HepG2 (cell line): ENCODE results near the gene KANSL1L. TPM values are rescaled to one million over a fixed set of nuclear protein-coding genes. Genes with fewer than 3 reads are reported as not detected.

Experiments used
- ATAC-seq: fragments of 200-7000 bp; cut with Tn5 transposase; 3 replicates; pipeline ENCODE4 v1.9.1; 2020; ENCODE audit warnings: mild to moderate bottlenecking, moderate library complexity
- BruUV-seq: library from RNA; stranded (reverse); fragments of 400-500 nt; replicated peaks from 2 replicates; lab custom pipeline; 2021; lab: Mats Ljungman, UMichigan
- CTCF ChIA-PET: fragments of 300-600 bp; formaldehyde crosslinking; extraction: SDS; loops from one replicate; lab custom pipeline; 2021; ENCODE audit warnings: low total read pairs, inconsistent platforms, low intra/inter-chr PET ratio; lab: Yijun Ruan, JAX
- POLR2A ChIA-PET: fragments of 350-600 bp; sonication (Branson Sonifier 250); formaldehyde crosslinking; loops from one replicate; lab custom pipeline; 2020; ENCODE audit warnings: antibody characterized with exemption, inconsistent platforms; lab: Yijun Ruan, JAX
- DNase-seq: peaks from one replicate; pipeline ENCODE4 v3.0.0-alpha.2; 2015; ENCODE audit warnings: low spot score
- FAIRE-seq: peaks from 3 replicates; lab custom pipeline; 2011; peaks lifted over from hg19 to GRCh38; lab: Jason Lieb, UNC
- H2AFZ ChIP-seq: one replicate; pipeline ENCODE4 v1.6.1; 2011; ENCODE audit warnings: low read length, inconsistent platforms
- H3K27ac ChIP-seq: fragments of 300-600 bp; 3 replicates; pipeline ENCODE4 v1.8.0; 2011; ENCODE audit warnings: mixed run types, mild to moderate bottlenecking, mixed read lengths, low read length, inconsistent platforms; ENCODE audit not compliant: insufficient read depth; ENCODE audit errors: extremely low read length
- H3K27me3 ChIP-seq, 2 experiments: fragments of 200-600 bp in 1 of 2; 2 replicates in 1 of 2; 3 replicates in 1 of 2; pipeline versions ENCODE4 v1.6.0 to v1.8.0; 2011; ENCODE audit warnings: low read length in 2 of 2, mild to moderate bottlenecking in 2 of 2, moderate library complexity in 2 of 2, inconsistent platforms in 1 of 2; ENCODE audit not compliant: insufficient read depth in 2 of 2, control insufficient read depth in 1 of 2
- H3K36me3 ChIP-seq, 2 experiments: fragments of 200-600 bp in 1 of 2; replicated peaks in 1 of 2; 2 replicates in 1 of 2; 3 replicates in 1 of 2; pipeline versions ENCODE4 v1.5.1 to v1.8.0; 2011; ENCODE audit warnings: low read length in 2 of 2, inconsistent platforms in 1 of 2; ENCODE audit not compliant: insufficient read depth in 2 of 2, control insufficient read depth in 1 of 2
- H3K4me1 ChIP-seq: 2 replicates; pipeline ENCODE4 v1.5.1; 2012; ENCODE audit warnings: low read length, inconsistent platforms; ENCODE audit not compliant: insufficient read depth
- H3K4me2 ChIP-seq: 2 replicates; pipeline ENCODE4 v1.6.0; 2011; ENCODE audit warnings: low read depth, low read length, inconsistent platforms
- H3K4me3 ChIP-seq, 3 experiments: fragments of 200-600 bp in 1 of 3; sonication (generic), shearing (Covaris generic) in 1 of 3; replicated peaks in 1 of 3; 2 replicates each; pipeline ENCODE4 v1.5.1; 2011 to 2016; ENCODE audit warnings: low read length in 3 of 3, inconsistent platforms in 2 of 3, low read depth in 2 of 3, mild to moderate bottlenecking in 2 of 3, control low read depth in 1 of 3, mixed read lengths in 1 of 3; ENCODE audit not compliant: insufficient read depth in 1 of 3
- H3K79me2 ChIP-seq: one replicate; pipeline ENCODE4 v1.6.1; 2011; ENCODE audit warnings: low read length, inconsistent platforms; ENCODE audit not compliant: insufficient read depth
- H3K9ac ChIP-seq: 2 replicates; pipeline ENCODE4 v1.6.0; 2011; ENCODE audit warnings: mild to moderate bottlenecking, low read depth, low read length, inconsistent platforms; ENCODE audit not compliant: insufficient read depth
- H3K9me3 ChIP-seq: 2 replicates; pipeline ENCODE4 v1.5.1; 2012; ENCODE audit warnings: mild to moderate bottlenecking, low read length
- H4K20me1 ChIP-seq: 2 replicates; pipeline ENCODE4 v1.6.0; 2011; ENCODE audit warnings: inconsistent platforms, mild to moderate bottlenecking, low read length, moderate library complexity; ENCODE audit not compliant: insufficient read depth
- EED ChIP-seq: sonication (generic); formaldehyde crosslinking; IDR thresholded peaks from 2 replicates; pipeline ENCODE4 v1.5.0; 2020; ENCODE audit warnings: mild to moderate bottlenecking, missing genetic modification reagents
- GFI1 ChIP-seq: sonication (generic); formaldehyde crosslinking; IDR thresholded peaks from 2 replicates; pipeline ENCODE4 v1.5.0; 2020; ENCODE audit warnings: missing genetic modification reagents, mild to moderate bottlenecking, borderline replicate concordance
- HNRNPLL ChIP-seq: fragments of 200-400 bp; formaldehyde crosslinking; IDR thresholded peaks from 2 replicates; pipeline ENCODE4 v1.6.1; 2017; ENCODE audit warnings: mild to moderate bottlenecking, low read depth, low read length; ENCODE audit not compliant: poor library complexity, severe bottlenecking
- JARID2 ChIP-seq: sonication (generic); formaldehyde crosslinking; IDR thresholded peaks from 2 replicates; pipeline ENCODE4 v1.8.1; 2023; ENCODE audit warnings: missing genetic modification reagents, inconsistent platforms; ENCODE audit not compliant: insufficient replicate concordance
- KDM1A ChIP-seq: IDR thresholded peaks from 2 replicates; pipeline ENCODE4 v1.6.1; 2016; ENCODE audit warnings: missing compliant biosample characterization
- MEIS1 ChIP-seq: sonication (generic); formaldehyde crosslinking; IDR thresholded peaks from 2 replicates; pipeline ENCODE4 v1.9.0; 2021; ENCODE audit warnings: mild to moderate bottlenecking, missing genetic modification reagents, moderate library complexity, borderline replicate concordance
- RBFOX2 ChIP-seq: fragments of 200-400 bp; formaldehyde crosslinking; IDR thresholded peaks from 2 replicates; pipeline ENCODE4 v1.6.1; 2017; ENCODE audit warnings: low read depth, mild to moderate bottlenecking, low read length
- TEAD3 ChIP-seq: optimal IDR thresholded peaks from 2 replicates; pipeline ENCODE3; 2016; ENCODE audit warnings: borderline replicate concordance
- ZFP36 ChIP-seq: fragments of 150-350 bp; IDR thresholded peaks from 2 replicates; pipeline ENCODE4 v1.6.1; 2018; ENCODE audit warnings: borderline replicate concordance, low read length, low read depth; ENCODE audit not compliant: partially characterized antibody
- ZNF34 ChIP-seq: sonication (generic); formaldehyde crosslinking; IDR thresholded peaks from 2 replicates; pipeline ENCODE4 v1.4.0; 2020; ENCODE audit warnings: mild to moderate bottlenecking, missing genetic modification reagents, borderline replicate concordance
- ZNF468 ChIP-seq: sonication (generic); formaldehyde crosslinking; IDR thresholded peaks from 2 replicates; pipeline ENCODE4 v1.8.0; 2022; ENCODE audit warnings: mild to moderate bottlenecking, moderate library complexity, missing genetic modification reagents
- ZNF607 ChIP-seq: sonication (generic); formaldehyde crosslinking; IDR thresholded peaks from 2 replicates; pipeline ENCODE4 v1.5.1; 2020; ENCODE audit warnings: missing genetic modification reagents, mild to moderate bottlenecking, borderline replicate concordance
- WGBS: methylation state at CpG from one replicate; pipeline ENCODE4 v1.1.6; 2017; ENCODE audit warnings: low lambda C conversion rate; 5-methylcytosine and 5-hydroxymethylcytosine counted together
- in situ Hi-C: cut with HindIII; loops from 2 replicates; pipeline ENCODE4 v1.10.0; 2017; ENCODE audit warnings: low pct_unique_long_range_greater_than_20kb; ENCODE audit not compliant: extremely low pct_ligation_motif_present
- intact Hi-C: fragments of 100-400 bp; cut with micrococcal nuclease; formaldehyde crosslinking; loops from one replicate; pipeline ENCODE4 v1.10.0; 2022; ENCODE audit not compliant: unreplicated experiment
- polyA plus RNA-seq, 8 experiments: library from polyadenylated mRNA; depleted of rRNA in 3 of 8; stranded (reverse) in 7 of 8; unstranded in 1 of 8; fragments of >200 nt; fragmentation: Illumina TruSeq in 4 of 8; extraction: Trizol in 4 of 8; gene quantifications; 2 replicates each; pipeline versions ENCODE4 v1.2.1 to v1.2.3, GENCODE V29; 2011 to 2016; ENCODE audit warnings: low read depth in 4 of 8, missing spikeins in 1 of 8, mixed read lengths in 1 of 8; ENCODE audit not compliant: insufficient read depth in 1 of 8
- total RNA-seq, 5 experiments: library from RNA; depleted of rRNA; stranded (reverse); fragments of >200 nt; fragmentation: Illumina TruSeq; extraction: Trizol; gene quantifications; 2 replicates each; pipeline ENCODE4 v1.2.3, GENCODE V29; 2016; ENCODE audit warnings: low read depth in 1 of 5
- TF ChIP-seq, protein P1 (sequence below): IDR thresholded peaks from 2 replicates; pipeline ENCODE4 v1.6.1; 2016; ENCODE audit warnings: missing compliant biosample characterization, missing genetic modification reagents, borderline replicate concordance
- TF ChIP-seq, protein P2 (sequence below): sonication (generic); formaldehyde crosslinking; IDR thresholded peaks from 2 replicates; pipeline ENCODE4 v1.5.1; 2020; ENCODE audit warnings: missing genetic modification reagents, mild to moderate bottlenecking, borderline replicate concordance
- TF ChIP-seq, protein P3 (sequence below): sonication (generic); formaldehyde crosslinking; IDR thresholded peaks from 2 replicates; pipeline ENCODE4 v1.8.0; 2022; ENCODE audit warnings: missing genetic modification reagents, mild to moderate bottlenecking, borderline replicate concordance
- TF ChIP-seq, protein P4 (sequence below): sonication (generic); formaldehyde crosslinking; IDR thresholded peaks from 2 replicates; pipeline ENCODE4 v1.5.1; 2020; ENCODE audit warnings: missing genetic modification reagents, mild to moderate bottlenecking, borderline replicate concordance
- TF ChIP-seq, protein P5 (sequence below): sonication (generic); formaldehyde crosslinking; IDR thresholded peaks from 2 replicates; pipeline ENCODE4 v1.5.0; 2020; ENCODE audit warnings: mild to moderate bottlenecking, low read depth, missing genetic modification reagents, borderline replicate concordance
- TF ChIP-seq, protein P6 (sequence below): sonication (generic); formaldehyde crosslinking; IDR thresholded peaks from 2 replicates; pipeline ENCODE4 v1.4.0; 2020; ENCODE audit warnings: missing genetic modification reagents

The KANSL1L gene
- total and polyA plus RNA-seq, 2 of the 13 experiments (the other 11 are each of a cell fraction or from before 2014, with no cell fraction given): 5.4 to 10.3 TPM

DNA sequence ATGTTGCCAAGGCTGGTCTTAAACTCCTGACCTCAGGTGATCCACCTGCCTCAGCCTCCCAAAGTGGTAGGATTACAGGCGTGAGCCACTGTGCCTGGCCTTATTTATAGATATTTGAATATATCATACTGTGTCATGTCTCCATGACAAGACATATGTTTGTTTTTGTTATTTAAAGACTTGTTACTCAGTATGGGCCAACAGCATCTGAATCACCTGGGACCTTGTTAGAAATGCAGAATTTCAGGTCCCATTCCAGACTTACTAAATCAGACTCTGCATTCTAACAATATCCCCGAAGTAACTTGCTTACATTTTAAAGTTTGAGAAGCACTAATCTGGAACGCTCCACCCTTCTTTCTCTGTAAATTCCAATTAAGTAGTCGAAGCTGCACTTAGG, 135.5 kb downstream of the KANSL1L start:
- no peak for FAIRE-seq

More for the DNA sequence above, 135.5 kb downstream of the KANSL1L start:
- CTCF ChIA-PET: no interaction called here
- Histone ChIP-seq H4K20me1 (no peaks in the 10 kb centered on the region), H3K27me3 (no peaks in the 10 kb centered on the region), H3K4me3 (no peak overlapping the region), H3K9me3 (no peaks in the 10 kb centered on the region), H3K36me3 (no peaks in the 10 kb centered on the region), H3K4me2 (no peak overlapping the region), H3K27ac (no peak overlapping the region), H3K9ac (no peak overlapping the region), H2AFZ (no peak overlapping the region), H3K4me1 (no peaks in the 10 kb centered on the region), H3K79me2 (no peaks in the 10 kb centered on the region)
- WGBS: 94% methylated on average over 4 of the region's 4 CpGs
- intact Hi-C loops (no loop called here), in situ Hi-C loops (no loop called here)
- POLR2A ChIA-PET: no interaction called here
- TF ChIP-seq KDM1A: no peak
- TF ChIP-seq MEIS1: no peak
- TF ChIP-seq ZNF607 (CRISPR knock-in tag): no peak
- no peak for TF ChIP-seq HNRNPLL
- TF ChIP-seq, protein P1, sequence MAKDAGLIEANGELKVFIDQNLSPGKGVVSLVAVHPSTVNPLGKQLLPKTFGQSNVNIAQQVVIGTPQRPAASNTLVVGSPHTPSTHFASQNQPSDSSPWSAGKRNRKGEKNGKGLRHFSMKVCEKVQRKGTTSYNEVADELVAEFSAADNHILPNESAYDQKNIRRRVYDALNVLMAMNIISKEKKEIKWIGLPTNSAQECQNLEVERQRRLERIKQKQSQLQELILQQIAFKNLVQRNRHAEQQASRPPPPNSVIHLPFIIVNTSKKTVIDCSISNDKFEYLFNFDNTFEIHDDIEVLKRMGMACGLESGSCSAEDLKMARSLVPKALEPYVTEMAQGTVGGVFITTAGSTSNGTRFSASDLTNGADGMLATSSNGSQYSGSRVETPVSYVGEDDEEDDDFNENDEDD (CRISPR knock-in tag): no peak
- no peak for TF ChIP-seq GFI1 (CRISPR knock-in tag)
- TF ChIP-seq, protein P2, sequence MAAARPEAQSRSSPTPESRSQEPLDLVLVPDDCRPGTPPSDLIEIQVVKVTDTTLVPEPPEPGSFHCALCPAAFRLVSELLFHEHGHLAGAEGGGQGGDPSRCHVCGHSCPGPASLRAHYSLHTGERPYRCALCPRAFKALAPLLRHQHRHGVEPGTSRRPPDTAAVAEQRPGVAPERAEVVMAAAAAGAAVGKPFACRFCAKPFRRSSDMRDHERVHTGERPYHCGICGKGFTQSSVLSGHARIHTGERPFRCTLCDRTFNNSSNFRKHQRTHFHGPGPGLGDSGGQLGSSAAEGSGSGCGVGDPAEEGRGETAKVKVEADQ (CRISPR knock-in tag): no peak
- no peak for TF ChIP-seq ZNF34 (CRISPR knock-in tag)
- no peak for TF ChIP-seq TEAD3 (CRISPR knock-in tag)
- TF ChIP-seq, protein P3, sequence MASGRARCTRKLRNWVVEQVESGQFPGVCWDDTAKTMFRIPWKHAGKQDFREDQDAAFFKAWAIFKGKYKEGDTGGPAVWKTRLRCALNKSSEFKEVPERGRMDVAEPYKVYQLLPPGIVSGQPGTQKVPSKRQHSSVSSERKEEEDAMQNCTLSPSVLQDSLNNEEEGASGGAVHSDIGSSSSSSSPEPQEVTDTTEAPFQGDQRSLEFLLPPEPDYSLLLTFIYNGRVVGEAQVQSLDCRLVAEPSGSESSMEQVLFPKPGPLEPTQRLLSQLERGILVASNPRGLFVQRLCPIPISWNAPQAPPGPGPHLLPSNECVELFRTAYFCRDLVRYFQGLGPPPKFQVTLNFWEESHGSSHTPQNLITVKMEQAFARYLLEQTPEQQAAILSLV (CRISPR knock-in tag): no peak
- TF ChIP-seq EED: no peak
- no peak for TF ChIP-seq ZFP36
- no peak for TF ChIP-seq ZNF468 (CRISPR knock-in tag)
- TF ChIP-seq, protein P4, sequence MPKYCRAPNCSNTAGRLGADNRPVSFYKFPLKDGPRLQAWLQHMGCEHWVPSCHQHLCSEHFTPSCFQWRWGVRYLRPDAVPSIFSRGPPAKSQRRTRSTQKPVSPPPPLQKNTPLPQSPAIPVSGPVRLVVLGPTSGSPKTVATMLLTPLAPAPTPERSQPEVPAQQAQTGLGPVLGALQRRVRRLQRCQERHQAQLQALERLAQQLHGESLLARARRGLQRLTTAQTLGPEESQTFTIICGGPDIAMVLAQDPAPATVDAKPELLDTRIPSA (CRISPR knock-in tag): no peak
- TF ChIP-seq JARID2 (CRISPR knock-in tag): no peak
- TF ChIP-seq RBFOX2: no peak
- TF ChIP-seq, protein P5, sequence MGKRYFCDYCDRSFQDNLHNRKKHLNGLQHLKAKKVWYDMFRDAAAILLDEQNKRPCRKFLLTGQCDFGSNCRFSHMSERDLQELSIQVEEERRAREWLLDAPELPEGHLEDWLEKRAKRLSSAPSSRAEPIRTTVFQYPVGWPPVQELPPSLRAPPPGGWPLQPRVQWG (CRISPR knock-in tag): no peak
- TF ChIP-seq, protein P6, sequence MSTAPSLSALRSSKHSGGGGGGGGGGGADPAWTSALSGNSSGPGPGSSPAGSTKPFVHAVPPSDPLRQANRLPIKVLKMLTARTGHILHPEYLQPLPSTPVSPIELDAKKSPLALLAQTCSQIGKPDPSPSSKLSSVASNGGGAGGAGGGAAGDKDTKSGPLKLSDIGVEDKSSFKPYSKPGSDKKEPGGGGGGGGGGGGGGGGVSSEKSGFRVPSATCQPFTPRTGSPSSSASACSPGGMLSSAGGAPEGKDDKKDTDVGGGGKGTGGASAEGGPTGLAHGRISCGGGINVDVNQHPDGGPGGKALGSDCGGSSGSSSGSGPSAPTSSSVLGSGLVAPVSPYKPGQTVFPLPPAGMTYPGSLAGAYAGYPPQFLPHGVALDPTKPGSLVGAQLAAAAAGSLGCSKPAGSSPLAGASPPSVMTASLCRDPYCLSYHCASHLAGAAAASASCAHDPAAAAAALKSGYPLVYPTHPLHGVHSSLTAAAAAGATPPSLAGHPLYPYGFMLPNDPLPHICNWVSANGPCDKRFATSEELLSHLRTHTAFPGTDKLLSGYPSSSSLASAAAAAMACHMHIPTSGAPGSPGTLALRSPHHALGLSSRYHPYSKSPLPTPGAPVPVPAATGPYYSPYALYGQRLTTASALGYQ (CRISPR knock-in tag): no peak
- BruUV-seq: no TSS peak
- ATAC-seq (no peak; the same call in 2 of the 3 replicates), DNase-seq (no peak)
